ENCODE measurements around the gene ADCY5. TPM values are rescaled to one million over a fixed set of nuclear protein-coding genes. Genes with fewer than 3 reads are reported as not detected.

Gene ADCY5
- total RNA-seq, 2 donors from 2014 or later: 105 to 163 TPM

- TF ChIP-seq CTCF (IDR thresholded peaks at IDR 0.05): no peak
- H3K4me1 ChIP-seq: peaks cover 0 to 81% of the 10 kb centered on the region in 2 donors
- DNase-seq (ENCODE audit: low spot score): no peak
These were observed 53.7 kb downstream of the ADCY5 start for GRCh38 chr3:123395235-123395634.

DNA sequence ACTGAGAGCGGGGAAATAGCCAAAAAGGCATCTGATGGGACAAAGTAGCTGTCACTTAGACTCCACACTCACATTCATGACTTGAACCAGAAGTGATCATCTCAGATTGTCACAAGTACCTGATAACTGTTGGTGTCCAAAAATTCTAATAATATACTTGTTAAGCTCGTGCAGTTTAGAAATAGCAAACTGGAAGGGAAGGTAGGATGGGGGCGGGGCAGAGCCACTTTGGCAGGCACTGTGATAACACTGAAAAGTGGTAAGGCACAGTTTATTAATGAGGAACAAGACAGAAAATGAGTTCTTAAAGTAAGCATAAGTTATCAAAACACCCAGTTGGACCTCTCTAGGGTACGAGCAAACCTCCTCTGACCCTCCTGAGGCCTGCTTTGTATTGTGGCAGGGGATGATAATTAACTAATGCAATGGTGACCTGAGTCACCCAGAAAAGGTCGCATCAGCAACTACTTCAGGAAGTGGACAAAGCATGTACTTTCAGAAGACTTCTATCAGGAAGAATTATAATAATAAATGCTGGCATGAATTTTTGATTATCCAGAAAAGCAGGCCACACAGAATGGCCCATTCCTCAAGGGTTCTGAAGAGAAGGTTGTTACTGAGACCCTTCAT is 54.4 kb downstream of the ADCY5 start:
- Histone ChIP-seq H3K27ac (peak overlapping the region; percentile 91 to 92), H3K4me3 (no peak overlapping the region), H3K27me3 (no peaks in the 10 kb centered on the region), H3K4me1 (peaks cover 0 to 82% of the 10 kb centered on the region in 2 donors), H3K9me3 (no peaks in the 10 kb centered on the region), H3K36me3 (no peaks in the 10 kb centered on the region)
- DNase-seq (ENCODE audit: low spot score): no peak
- TF ChIP-seq CTCF (IDR thresholded peaks at IDR 0.05): no peak

More at GRCh38 chr3:123395235-123395634, 53.7 kb downstream of the ADCY5 start:
- no peaks in the 10 kb centered on the region for H3K9me3 ChIP-seq
- no peaks in the 10 kb centered on the region for H3K27me3 ChIP-seq
- peak overlapping the region; percentile 91 to 92 for H3K27ac ChIP-seq
- no peak overlapping the region for H3K4me3 ChIP-seq
- H3K36me3 ChIP-seq: no peaks in the 10 kb centered on the region

GRCh38 chr3:123392871-123393620 is 55.8 kb downstream of the ADCY5 start:
- TF ChIP-seq CTCF (IDR thresholded peaks at IDR 0.05): no peak
- no peak for DNase-seq (ENCODE audit: low spot score)
- peak overlapping the region; percentile 91 to 92 for H3K27ac ChIP-seq

DNA sequence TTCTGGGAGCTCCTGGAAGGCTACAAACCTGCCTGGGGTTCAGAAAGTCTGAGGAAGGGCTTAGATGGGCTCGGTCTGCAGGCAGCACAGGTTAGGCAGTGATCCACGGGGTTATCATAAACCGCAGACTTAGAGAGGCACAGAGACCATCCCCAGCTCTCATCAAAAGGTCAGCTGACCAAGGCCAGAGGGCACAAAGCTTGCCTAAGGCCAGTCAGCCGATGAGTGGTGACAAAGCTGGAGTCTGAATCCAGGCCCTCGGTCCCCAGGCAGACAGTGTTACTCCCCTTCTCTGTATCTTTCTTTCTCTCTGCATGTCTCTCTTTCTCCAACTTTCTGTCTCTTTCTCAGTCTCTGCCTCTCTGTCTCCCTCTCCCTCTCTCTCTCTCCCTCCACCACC is 56.5 kb downstream of the ADCY5 start:
- H3K4me1 ChIP-seq: peaks cover 0 to 83% of the 10 kb centered on the region in 2 donors
- no peak for TF ChIP-seq CTCF (IDR thresholded peaks at IDR 0.05)
- H3K9me3 ChIP-seq: no peaks in the 10 kb centered on the region
- no peak for DNase-seq (ENCODE audit: low spot score)
- peak overlapping the region; percentile 91 to 92 for H3K27ac ChIP-seq
- no peaks in the 10 kb centered on the region for H3K27me3 ChIP-seq
- H3K4me3 ChIP-seq: no peak overlapping the region
- no peaks in the 10 kb centered on the region for H3K36me3 ChIP-seq

More at GRCh38 chr3:123392871-123393620, 55.8 kb downstream of the ADCY5 start:
- Histone ChIP-seq H3K4me3 (no peak overlapping the region), H3K27me3 (no peaks in the 10 kb centered on the region), H3K36me3 (no peaks in the 10 kb centered on the region), H3K4me1 (peaks cover 0 to 83% of the 10 kb centered on the region in 2 donors), H3K9me3 (no peaks in the 10 kb centered on the region)

- Histone ChIP-seq H3K4me3 (no peak overlapping the region), H3K27ac (peak overlapping the region; percentile 91 to 92), H3K27me3 (no peaks in the 10 kb centered on the region), H3K9me3 (no peaks in the 10 kb centered on the region), H3K4me1 (peaks cover 0 to 91% of the 10 kb centered on the region in 2 donors), H3K36me3 (no peaks in the 10 kb centered on the region)
- TF ChIP-seq CTCF (IDR thresholded peaks at IDR 0.05): no peak
- DNase-seq (ENCODE audit: low spot score): no peak
These were observed 57.9 kb downstream of the ADCY5 start for GRCh38 chr3:123390865-123391600.

Measured in right atrium auricular region (tissue), 2 donors.